H1 (cell line): ENCODE data around the gene ANKS1B. TPM values are rescaled to one million over a fixed set of nuclear protein-coding genes. Genes with fewer than 3 reads are reported as not detected.

Source experiments
- CTCF ChIA-PET: fragments of 300-600 bp; sonication (Branson Sonifier 250); formaldehyde crosslinking; loops from one replicate; lab custom pipeline; 2021; ENCODE audit not compliant: partially characterized antibody; lab: Charles Lee
- POLR2A ChIA-PET: fragments of 300-600 bp; sonication (Branson Sonifier 250); formaldehyde crosslinking; loops from one replicate; lab custom pipeline; 2021; ENCODE audit warnings: inconsistent platforms; ENCODE audit not compliant: partially characterized antibody; lab: Charles Lee
- DNase-seq, 2 experiments: peaks; one replicate each; pipeline versions ENCODE4 v3.0.0 to v3.0.0-alpha.2; 2010 to 2022; ENCODE audit warnings: low spot score in 2 of 2, low read depth in 1 of 2, mixed read lengths in 1 of 2
- FAIRE-seq: peaks from 2 replicates; lab custom pipeline; 2011; peaks lifted over from hg19 to GRCh38; lab: Jason Lieb, UNC
- H2AFZ ChIP-seq: 2 replicates; pipeline ENCODE4 v1.8.1; 2012; ENCODE audit warnings: low read length, inconsistent platforms
- H2AK5ac ChIP-seq: 2 replicates; pipeline ENCODE4 v1.6.1; 2013; ENCODE audit warnings: low read depth, low read length
- H2BK120ac ChIP-seq: replicated peaks from 2 replicates; pipeline ENCODE3; 2013; ENCODE audit warnings: low read depth, low read length, inconsistent platforms
- H2BK12ac ChIP-seq: 2 replicates; pipeline ENCODE4 v1.6.1; 2013; ENCODE audit warnings: low read depth, low read length
- H2BK15ac ChIP-seq: 2 replicates; pipeline ENCODE4 v1.6.1; 2013; ENCODE audit warnings: low read length
- H2BK20ac ChIP-seq: 2 replicates; pipeline ENCODE4 v1.6.1; 2013; ENCODE audit warnings: low read length
- H2BK5ac ChIP-seq: 2 replicates; pipeline ENCODE4 v1.6.1; 2013; ENCODE audit warnings: low read depth, low read length
- H3K14ac ChIP-seq: 2 replicates; pipeline ENCODE4 v1.6.1; 2013; ENCODE audit warnings: inconsistent platforms; ENCODE audit not compliant: insufficient read length
- H3K18ac ChIP-seq: 2 replicates; pipeline ENCODE4 v1.6.1; 2013; ENCODE audit warnings: low read length; ENCODE audit errors: extremely low read depth
- H3K23ac ChIP-seq: 2 replicates; pipeline ENCODE4 v1.6.1; 2013; ENCODE audit warnings: inconsistent platforms; ENCODE audit not compliant: insufficient read length
- H3K23me2 ChIP-seq: 2 replicates; pipeline ENCODE4 v1.6.1; 2013; ENCODE audit warnings: low read depth, low read length
- H3K27ac ChIP-seq: 2 replicates; pipeline ENCODE4 v1.6.1; 2011; ENCODE audit warnings: low read depth, low read length, inconsistent platforms
- H3K27me3 ChIP-seq, 4 experiments: replicated peaks in 1 of 4; 1 replicate in 1 of 4; 2 replicates in 3 of 4; pipeline versions ENCODE4 v1.6.1 to v1.8.1; 2011 to 2013; ENCODE audit warnings: low read length in 3 of 4, mild to moderate bottlenecking in 3 of 4, inconsistent platforms in 2 of 4, mixed read lengths in 2 of 4, moderate library complexity in 1 of 4; ENCODE audit not compliant: control insufficient read depth in 3 of 4, insufficient read depth in 3 of 4; ENCODE audit errors: extremely low read depth in 1 of 4
- H3K36me3 ChIP-seq, 4 experiments: 2 replicates each; pipeline versions ENCODE4 v1.6.1 to v1.8.1; 2011 to 2013; ENCODE audit warnings: mild to moderate bottlenecking in 4 of 4, low read length in 3 of 4, moderate library complexity in 2 of 4, control low read depth in 1 of 4, inconsistent platforms in 1 of 4; ENCODE audit not compliant: insufficient read depth in 4 of 4, control insufficient read depth in 2 of 4
- H3K4ac ChIP-seq: replicated peaks from 2 replicates; pipeline ENCODE3; 2013; ENCODE audit warnings: low read length, low read depth, mixed read lengths, inconsistent platforms; ENCODE audit not compliant: insufficient read length
- H3K4me1 ChIP-seq, 4 experiments: replicated peaks in 1 of 4; 1 replicate in 1 of 4; 2 replicates in 3 of 4; pipeline versions ENCODE4 v1.6.1 to v1.8.1; 2011 to 2013; ENCODE audit warnings: low read length in 3 of 4, inconsistent platforms in 2 of 4, mixed read lengths in 1 of 4; ENCODE audit not compliant: insufficient read depth in 4 of 4, control insufficient read depth in 3 of 4
- H3K4me2 ChIP-seq, 2 experiments: 2 replicates each; pipeline versions ENCODE4 v1.6.1 to v1.8.1; 2011 to 2013; ENCODE audit warnings: low read depth in 2 of 2, low read length in 2 of 2, control low read depth in 1 of 2, inconsistent platforms in 1 of 2, mild to moderate bottlenecking in 1 of 2; ENCODE audit not compliant: insufficient read depth in 1 of 2
- H3K4me3 ChIP-seq, 4 experiments: fragments of 200-600, 300-600 bp in 1 of 4; sonication (generic), shearing (Covaris generic), sonication (Bioruptor Twin) in 1 of 4; 2 replicates each; pipeline versions ENCODE4 v1.5.1 to v1.8.1; 2011 to 2016; ENCODE audit warnings: low read length in 4 of 4, low read depth in 3 of 4, control low read depth in 2 of 4, inconsistent platforms in 2 of 4, mild to moderate bottlenecking in 2 of 4, mixed read lengths in 1 of 4, moderate library complexity in 1 of 4; ENCODE audit not compliant: insufficient read depth in 2 of 4; ENCODE audit errors: extremely low read depth in 1 of 4
- H3K56ac ChIP-seq: replicated peaks from 2 replicates; pipeline ENCODE3; 2013; ENCODE audit warnings: low read depth, mild to moderate bottlenecking, mixed read lengths, low read length, inconsistent platforms; ENCODE audit not compliant: insufficient read length
- H3K79me1 ChIP-seq: 2 replicates; pipeline ENCODE4 v1.6.1; 2013; ENCODE audit warnings: low read depth, low read length, control low read depth
- H3K79me2 ChIP-seq, 2 experiments: 2 replicates each; pipeline versions ENCODE4 v1.6.1 to v1.8.1; 2012 to 2013; ENCODE audit warnings: low read length in 2 of 2, mild to moderate bottlenecking in 2 of 2, inconsistent platforms in 1 of 2; ENCODE audit not compliant: insufficient read depth in 2 of 2, control insufficient read depth in 1 of 2
- H3K9ac ChIP-seq, 4 experiments: replicated peaks in 1 of 4; 1 replicate in 1 of 4; 2 replicates in 3 of 4; pipeline versions ENCODE4 v1.6.1 to v1.8.1; 2011 to 2013; ENCODE audit warnings: low read depth in 3 of 4, low read length in 3 of 4, control low read depth in 2 of 4, mild to moderate bottlenecking in 2 of 4, moderate library complexity in 2 of 4, inconsistent platforms in 1 of 4; ENCODE audit errors: extremely low read depth in 1 of 4
- H3K9me3 ChIP-seq, 2 experiments: 2 replicates each; pipeline versions ENCODE4 v1.6.1 to v1.8.1; 2012 to 2013; ENCODE audit warnings: mild to moderate bottlenecking in 2 of 2, moderate library complexity in 2 of 2, control low read depth in 1 of 2, inconsistent platforms in 1 of 2, low read depth in 1 of 2, low read length in 1 of 2, mixed read lengths in 1 of 2; ENCODE audit not compliant: insufficient read depth in 2 of 2
- H4K20me1 ChIP-seq, 2 experiments: replicated peaks in 1 of 2; 2 replicates each; pipeline versions ENCODE3 to v1.8.1; 2011 to 2013; ENCODE audit warnings: inconsistent platforms in 2 of 2, low read length in 2 of 2, mild to moderate bottlenecking in 1 of 2; ENCODE audit not compliant: insufficient read depth in 2 of 2, control insufficient read depth in 1 of 2
- H4K5ac ChIP-seq: 2 replicates; pipeline ENCODE4 v1.6.1; 2013; ENCODE audit warnings: low read length, low read depth, mixed read lengths, inconsistent platforms; ENCODE audit not compliant: insufficient read length
- H4K8ac ChIP-seq: 2 replicates; pipeline ENCODE4 v1.8.0; 2013; ENCODE audit warnings: mild to moderate bottlenecking, moderate library complexity, low read length, inconsistent platforms; ENCODE audit not compliant: insufficient read depth; ENCODE audit errors: extremely low read depth
- H4K91ac ChIP-seq: replicated peaks from 2 replicates; pipeline ENCODE3; 2013; ENCODE audit warnings: low read length, mixed read lengths, inconsistent platforms; ENCODE audit not compliant: insufficient read length
- KDM1A ChIP-seq: fragments of 200-600, 300-600 bp; sonication (generic); IDR thresholded peaks from 2 replicates; pipeline ENCODE4 v1.7.1; 2016; ENCODE audit warnings: mild to moderate bottlenecking, low read length, borderline replicate concordance
- NANOG ChIP-seq: IDR thresholded peaks from 2 replicates; pipeline ENCODE4 v1.6.1; 2011; ENCODE audit warnings: low read length, low read depth, mild to moderate bottlenecking, inconsistent platforms; ENCODE audit not compliant: insufficient read depth, poor library complexity, severe bottlenecking
- SRF ChIP-seq: IDR thresholded peaks from 2 replicates; pipeline ENCODE4 v1.6.1; 2011; ENCODE audit warnings: mild to moderate bottlenecking, low read depth, low read length, moderate library complexity
- WGBS, 2 experiments: shearing (Covaris generic) in 1 of 2; methylation state at CpG; one replicate each; pipeline versions ENCODE4 v1.1.6 to v1.1.7; 2013 to 2015; ENCODE audit warnings: low lambda C conversion rate in 2 of 2, mixed read lengths in 2 of 2, inconsistent platforms in 1 of 2, low coverage in 1 of 2, missing lambda C conversion rate in 1 of 2; ENCODE audit not compliant: insufficient replicate concordance in 2 of 2, insufficient coverage in 1 of 2, insufficient read length in 1 of 2; ENCODE audit errors: extremely low coverage in 1 of 2, missing lambda C conversion rate in 1 of 2; 5-methylcytosine and 5-hydroxymethylcytosine counted together
- polyA plus RNA-seq, 7 experiments: library from polyadenylated mRNA; depleted of rRNA in 3 of 7; stranded (reverse) in 5 of 7; unstranded in 2 of 7; fragments of >200 nt in 5 of 7; fragments of 200-250 nt in 2 of 7; gene quantifications; 1 replicate in 5 of 7; 2 replicates in 1 of 7; 4 replicates in 1 of 7; pipeline versions ENCODE4 v1.2.1 to v1.2.3, GENCODE V29; 2011 to 2013; ENCODE audit warnings: missing spikeins in 2 of 7, mixed read lengths in 2 of 7
- total RNA-seq: library from RNA; stranded (reverse); fragmentation: NEBNext Ultra II Directional; extraction: Animal tissue kit (Norgen Biotek cat#: 25700); gene quantifications from 2 replicates; pipeline ENCODE4 v1.2.1, GENCODE V29; 2021

Gene ANKS1B
- total and polyA plus RNA-seq, 2 of the 8 experiments (the other 6 are each of a cell fraction or from before 2014, with no cell fraction given), result 2.7 to 6.1 TPM

DNA sequence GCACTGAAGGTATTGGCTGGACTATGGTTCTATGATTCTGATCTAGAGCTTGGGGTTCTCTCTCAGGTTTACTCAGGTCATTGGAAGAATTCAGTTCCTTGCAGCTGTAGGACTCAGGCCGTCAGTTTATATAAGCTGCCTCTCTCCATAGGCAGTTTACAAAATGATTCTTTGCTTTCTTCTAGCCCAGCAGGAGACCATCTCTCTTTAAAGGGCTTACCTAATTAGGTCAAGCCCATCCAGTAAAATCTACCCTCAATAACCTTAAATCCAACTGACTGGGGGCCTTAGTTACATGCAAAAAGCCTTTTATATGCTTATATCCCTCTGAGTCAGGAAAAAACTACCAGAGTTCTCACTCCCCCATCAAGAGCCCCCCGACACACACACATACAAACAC, 417.7 kb downstream of the ANKS1B start:
- Histone ChIP-seq H2AFZ (no peak overlapping the region), H2BK5ac (no peak overlapping the region), H3K4ac (no peak overlapping the region), H4K20me1 (no peaks in the 10 kb centered on the region), H3K79me2 (no peaks in the 10 kb centered on the region), H3K56ac (no peak overlapping the region), H4K91ac (no peak overlapping the region), H3K14ac (no peak overlapping the region), H3K9ac (no peak overlapping the region), H2BK120ac (no peak overlapping the region), H3K23me2 (no peaks in the 10 kb centered on the region), H3K23ac (no peak overlapping the region), H3K79me1 (no peaks in the 10 kb centered on the region), H3K4me2 (no peak overlapping the region), H2AK5ac (no peak overlapping the region), H3K36me3 (no peaks in the 10 kb centered on the region), H4K5ac (no peak overlapping the region), H3K4me1 (no peaks in the 10 kb centered on the region; a peak in 1 of 7 replicates), H3K9me3 (peaks cover 0 to 5% of the 10 kb centered on the region in 2 experiments; a peak in 2 of 4 replicates), H2BK15ac (no peak overlapping the region), H3K18ac (no peak overlapping the region), H2BK12ac (no peak overlapping the region), H3K27me3 (peaks cover 0 to 6% (median 5%) of the 10 kb centered on the region in 4 experiments; a peak in 4 of 7 replicates), H2BK20ac (no peak overlapping the region), H4K8ac (no peak overlapping the region), H3K27ac (no peak overlapping the region), H3K4me3 (no peak overlapping the region)
- ChIA-PET CTCF (no interaction called here), POLR2A (no interaction called here)
- TF ChIP-seq KDM1A (no peak), SRF (peak; percentile 29; the same call in 1 of the 2 replicates), NANOG (peak; percentile 30)
- no peak for FAIRE-seq
- DNase-seq, result no peak
- WGBS, 2 experiments, result 74% methylated on average over 2 of the region's 2 CpGs; no CpG with 5 or more reads in 1 of the 2 experiments
